Measurements from ENCODE around the gene TMA7. TPM values are rescaled to one million over a fixed set of nuclear protein-coding genes. Genes with fewer than 3 reads are reported as not detected.
A peak's percentile ranks its signal among the peaks of the same experiment; 100 is the strongest.

TMA7 gene
- polyA plus RNA-seq (2013, experiment 1 of 2) = 723 TPM
- polyA plus RNA-seq (2013, experiment 2 of 2) = 747 TPM

- Histone ChIP-seq H3K4me1 (ENCODE audit: control insufficient read depth, insufficient read depth, low read depth, low read length) (peaks cover 6% of the 10 kb centered on the region), H3K4me3 (ENCODE audit: insufficient read depth in 1 of 2, low read depth in 1 of 2, low read length in 2 of 2) (peak within 1 kb of the TSS; percentile 88 to 94), H3K23ac (ENCODE audit: low read length in 2 of 2) (peak within 1 kb of the TSS in 1 of 2 experiments; percentile 75), H3K9me3 (ENCODE audit: control insufficient read depth, low read length) (no peaks in the 10 kb centered on the region), H2BK120ac (ENCODE audit: low read depth, low read length) (peak within 1 kb of the TSS; percentile 42), H3K18ac (ENCODE audit: low read depth in 1 of 2, low read length in 2 of 2) (peak within 1 kb of the TSS; percentile 92 to 95), H3K27ac (ENCODE audit: low read length, poor library complexity, severe bottlenecking) (peak within 1 kb of the TSS; percentile 65), H3K4me2 (ENCODE audit: low read length, poor library complexity, severe bottlenecking) (peak within 1 kb of the TSS; percentile 70), H3K79me1 (replicated peaks; ENCODE audit: low read length, poor library complexity, severe bottlenecking) (peaks cover 18% of the 10 kb centered on the region), H3K9ac (ENCODE audit: low read length) (peak within 1 kb of the TSS; percentile 93), H4K91ac (ENCODE audit: low read length) (peak within 1 kb of the TSS; percentile 91), H3K14ac (ENCODE audit: low read length in 2 of 2) (peak within 1 kb of the TSS in 1 of 2 experiments; percentile 91), H2AFZ (ENCODE audit: low read depth, low read length) (peak within 1 kb of the TSS; percentile 72), H2BK12ac (ENCODE audit: low read length in 2 of 2) (no peak within 1 kb of the TSS), H2BK15ac (ENCODE audit: low read depth, poor library complexity, severe bottlenecking) (peak within 1 kb of the TSS; percentile 60), H3K4ac (ENCODE audit: low read depth in 1 of 2, low read length in 2 of 2) (peak within 1 kb of the TSS; percentile 84 to 96), H3K36me3 (ENCODE audit: control insufficient read depth in 1 of 2, insufficient read depth in 2 of 2, low read depth in 1 of 2, low read length in 2 of 2) (peaks cover 23 to 33% of the 10 kb centered on the region in 2 experiments), H4K8ac (ENCODE audit: low read length) (peak within 1 kb of the TSS; percentile 97), H2BK5ac (ENCODE audit: low read depth, low read length, poor library complexity, severe bottlenecking) (no peak within 1 kb of the TSS), H3K27me3 (ENCODE audit: control insufficient read depth in 1 of 2, insufficient read depth in 1 of 2, low read length in 2 of 2) (no peaks in the 10 kb centered on the region), H2AK5ac (ENCODE audit: low read length, severe bottlenecking) (no peak within 1 kb of the TSS)
- peak; percentile 97 for DNase-seq
- under 1% methylated on average over 54 of the region's 54 CpGs for WGBS
Observed at GRCh38 chr3:48439820-48440589, at the start of gene TMA7, which contains the start of gene CCDC51. Gene TMA7, plus strand, starts transcription at chr3:48440257. Its CDS starts 40 bp downstream, at chr3:48440297. Gene CCDC51, minus strand, starts transcription at chr3:48440119. Its CDS starts 4,991 bp downstream, at chr3:48435128.

- H3K4me3 ChIP-seq (ENCODE audit: insufficient read depth in 1 of 2, low read depth in 1 of 2, low read length in 2 of 2) = no peak overlapping the region
- H3K79me1 ChIP-seq (replicated peaks; ENCODE audit: low read length, poor library complexity, severe bottlenecking) = no peaks in the 10 kb centered on the region
- H4K91ac ChIP-seq (ENCODE audit: low read length) = no peak overlapping the region
- H3K18ac ChIP-seq (ENCODE audit: low read depth in 1 of 2, low read length in 2 of 2) = no peak overlapping the region
- no peak overlapping the region for H2BK12ac ChIP-seq (ENCODE audit: low read length in 2 of 2)
- H2BK120ac ChIP-seq (ENCODE audit: low read depth, low read length) = no peak overlapping the region
- H3K36me3 ChIP-seq (ENCODE audit: control insufficient read depth in 1 of 2, insufficient read depth in 2 of 2, low read depth in 1 of 2, low read length in 2 of 2) = no peaks in the 10 kb centered on the region
- H3K27ac ChIP-seq (ENCODE audit: low read length, poor library complexity, severe bottlenecking) = no peak overlapping the region
- H3K9me3 ChIP-seq (ENCODE audit: control insufficient read depth, low read length) = no peaks in the 10 kb centered on the region
- no peak overlapping the region for H3K4me2 ChIP-seq (ENCODE audit: low read length, poor library complexity, severe bottlenecking)
- H2AFZ ChIP-seq (ENCODE audit: low read depth, low read length) = no peak overlapping the region
- H3K14ac ChIP-seq (ENCODE audit: low read length in 2 of 2) = no peak overlapping the region
- H3K4ac ChIP-seq (ENCODE audit: low read depth in 1 of 2, low read length in 2 of 2) = no peak overlapping the region
- H2BK5ac ChIP-seq (ENCODE audit: low read depth, low read length, poor library complexity, severe bottlenecking) = no peak overlapping the region
- no peak overlapping the region for H2BK15ac ChIP-seq (ENCODE audit: low read depth, poor library complexity, severe bottlenecking)
- H3K23ac ChIP-seq (ENCODE audit: low read length in 2 of 2) = no peak overlapping the region
- no peak overlapping the region for H4K8ac ChIP-seq (ENCODE audit: low read length)
- no peak overlapping the region for H2AK5ac ChIP-seq (ENCODE audit: low read length, severe bottlenecking)
- peaks cover 2% of the 10 kb centered on the region for H3K4me1 ChIP-seq (ENCODE audit: control insufficient read depth, insufficient read depth, low read depth, low read length)
- no peak overlapping the region for H3K9ac ChIP-seq (ENCODE audit: low read length)
- DNase-seq = no peak
- peaks cover 21 to 33% of the 10 kb centered on the region in 2 experiments for H3K27me3 ChIP-seq (ENCODE audit: control insufficient read depth in 1 of 2, insufficient read depth in 1 of 2, low read length in 2 of 2)
- WGBS = 100% methylated on average over 1 of the region's 2 CpGs
Observed at GRCh38 chr3:48394391-48394790, 45.7 kb upstream of the TMA7 start.

- Histone ChIP-seq H2BK15ac (ENCODE audit: low read depth, poor library complexity, severe bottlenecking) (no peak overlapping the region), H3K4ac (ENCODE audit: low read depth in 1 of 2, low read length in 2 of 2) (no peak overlapping the region), H3K27me3 (ENCODE audit: control insufficient read depth in 1 of 2, insufficient read depth in 1 of 2, low read length in 2 of 2) (peaks cover 21 to 33% of the 10 kb centered on the region in 2 experiments), H3K23ac (ENCODE audit: low read length in 2 of 2) (no peak overlapping the region), H2AFZ (ENCODE audit: low read depth, low read length) (no peak overlapping the region), H3K9ac (ENCODE audit: low read length) (no peak overlapping the region), H3K4me3 (ENCODE audit: insufficient read depth in 1 of 2, low read depth in 1 of 2, low read length in 2 of 2) (no peak overlapping the region), H4K8ac (ENCODE audit: low read length) (no peak overlapping the region), H3K9me3 (ENCODE audit: control insufficient read depth, low read length) (no peaks in the 10 kb centered on the region), H3K18ac (ENCODE audit: low read depth in 1 of 2, low read length in 2 of 2) (no peak overlapping the region), H2BK120ac (ENCODE audit: low read depth, low read length) (no peak overlapping the region), H3K36me3 (ENCODE audit: control insufficient read depth in 1 of 2, insufficient read depth in 2 of 2, low read depth in 1 of 2, low read length in 2 of 2) (no peaks in the 10 kb centered on the region), H3K4me1 (ENCODE audit: control insufficient read depth, insufficient read depth, low read depth, low read length) (peaks cover 2% of the 10 kb centered on the region), H3K4me2 (ENCODE audit: low read length, poor library complexity, severe bottlenecking) (no peak overlapping the region), H2AK5ac (ENCODE audit: low read length, severe bottlenecking) (no peak overlapping the region), H3K14ac (ENCODE audit: low read length in 2 of 2) (no peak overlapping the region), H3K79me1 (replicated peaks; ENCODE audit: low read length, poor library complexity, severe bottlenecking) (no peaks in the 10 kb centered on the region), H2BK12ac (ENCODE audit: low read length in 2 of 2) (no peak overlapping the region), H3K27ac (ENCODE audit: low read length, poor library complexity, severe bottlenecking) (no peak overlapping the region), H4K91ac (ENCODE audit: low read length) (no peak overlapping the region), H2BK5ac (ENCODE audit: low read depth, low read length, poor library complexity, severe bottlenecking) (no peak overlapping the region)
- DNase-seq = no peak
- 59% methylated on average over 3 of the region's 3 CpGs for whole genome bisulfite sequencing
Observed at GRCh38 chr3:48395714-48396113, 44.3 kb upstream of the TMA7 start.
